Heart right ventricle (tissue), 16 donors: ENCODE data around the gene PIRT. TPM values are rescaled to one million over a fixed set of nuclear protein-coding genes. Genes with fewer than 3 reads are reported as not detected.

Experiments
- ATAC-seq, 8 donors: fragments of 200-7000 bp; cut with Tn5 transposase; one replicate each; pipeline ENCODE4 v1.9.1; 2020; ENCODE audit warnings: mild to moderate bottlenecking in 8 of 8, moderate library complexity in 8 of 8, moderate number of reproducible peaks in 1 of 8
- DNase-seq, 2 donors: peaks; one replicate each; pipeline ENCODE4 v3.0.0-alpha.2; 2020
- H3K27ac ChIP-seq, 10 donors: fragments of 200-600 bp; sonication (generic) in 2 of 10; one replicate each; pipeline versions ENCODE4 v1.5.0 to v1.8.0; 2020 to 2022; ENCODE audit warnings: mild to moderate bottlenecking in 3 of 10
- H3K27me3 ChIP-seq, 7 donors: fragments of 200-600 bp; one replicate each; pipeline ENCODE4 v1.8.0; 2021 to 2022; ENCODE audit warnings: mild to moderate bottlenecking in 2 of 7
- H3K36me3 ChIP-seq, 9 donors: fragments of 200-600 bp; sonication (generic) in 1 of 9; one replicate each; pipeline versions ENCODE4 v1.5.0 to v1.8.0; 2020 to 2022; ENCODE audit warnings: mild to moderate bottlenecking in 2 of 9
- H3K4me1 ChIP-seq, 9 donors: fragments of 200-600 bp; sonication (generic) in 1 of 9; one replicate each; pipeline versions ENCODE4 v1.5.0 to v1.8.0; 2020 to 2022; ENCODE audit warnings: mild to moderate bottlenecking in 4 of 9
- H3K4me3 ChIP-seq, 10 donors: fragments of 200-600 bp; sonication (generic) in 2 of 10; one replicate each; pipeline versions ENCODE4 v1.5.0 to v1.8.0; 2020 to 2022; ENCODE audit warnings: mild to moderate bottlenecking in 7 of 10, moderate library complexity in 2 of 10
- H3K9me3 ChIP-seq, 11 donors: fragments of 200-600 bp in 10 of 11; sonication (generic) in 2 of 11; one replicate each; pipeline versions ENCODE4 v1.5.0 to v1.8.0; 2013 to 2022; ENCODE audit warnings: mild to moderate bottlenecking in 2 of 11, control low read depth in 1 of 11, moderate library complexity in 1 of 11
- WGBS, 2 donors: extraction: QIAGEN DNeasy Blood & Tissue Kit; methylation state at CpG; one replicate each; pipeline ENCODE4 v1.1.7; 2013; ENCODE audit warnings: inconsistent platforms in 1 of 2; 5-methylcytosine and 5-hydroxymethylcytosine counted together
- intact Hi-C, 10 donors: fragments of 100-400 bp; cut with DNase I; formaldehyde crosslinking; loops; one replicate each; pipeline versions ENCODE4 v1.11.1 to v1.14.2; 2022
- polyA plus RNA-seq, 2 donors: library from polyadenylated mRNA; stranded (reverse); fragments of 200-250 nt; gene quantifications; one replicate each; pipeline ENCODE4 v1.2.3, GENCODE V29; 2013
- total RNA-seq, 10 donors: library from RNA; stranded (reverse); fragmentation: NEBNext Ultra II Directional in 3 of 10; extraction: Animal tissue kit (Norgen Biotek cat#: 25700) in 3 of 10; gene quantifications; one replicate each; pipeline versions ENCODE4 v1.2.1 to v1.2.4, GENCODE V29; 2021 to 2023
- TF ChIP-seq, protein P1 (sequence below), 9 donors: fragments of 200-600 bp; sonication (generic) in 2 of 9; IDR thresholded peaks; one replicate each; pipeline versions ENCODE4 v1.5.0 to v1.8.0; 2021 to 2022; ENCODE audit warnings: antibody characterized with exemption in 9 of 9, mild to moderate bottlenecking in 5 of 9, moderate library complexity in 1 of 9
- donor health status: Arrhythmogenic right ventricular cardiomyopathy.
- donor health status: ischemic (EF 13 %, LVEDD 7.1; RV severe dilation, severe dysfunction).
- donor health status: healthy with polysubstance abuse.
- donor health status: DM: no; HTN: yes; CAD: no.
- donor health status: DM: no; HTN: no; CAD: no.
- donor health status: ischemic (EF 25% LVEDD 6.9; RV normal size, moderate dysfunction).
- donor health status: ischemic (EF 25% LVEDD 5.7; RV mildly dilated, moderate dysfunction).
- donor health status: healthy.
- donor health status: DM: yes; HTN: yes; CAD: no.
- donor health status: Ischemic cardiomyopathy.
- donor health status: ischemic (EF 35%, LVEDD 5.7; RV mildly dilated, moderate dysfunction).
- donor health status: nonischemic (EF 11% LVEDD 7.7; RV severe dilation, severe dysfunction).
- donor health status: DM: yes; HTN: yes; CAD: no.
- donor health status: PGD.
- donor health status: ischemic (EF 29% LVEDD 5.4; RV normal size, mild dysfunction).
- donor health status: nonischemic (EF 23%, LVEDD 6.1; RV moderate dilation, normal function).

PIRT gene
- total and polyA plus RNA-seq, 12 donors, result not detected

DNA sequence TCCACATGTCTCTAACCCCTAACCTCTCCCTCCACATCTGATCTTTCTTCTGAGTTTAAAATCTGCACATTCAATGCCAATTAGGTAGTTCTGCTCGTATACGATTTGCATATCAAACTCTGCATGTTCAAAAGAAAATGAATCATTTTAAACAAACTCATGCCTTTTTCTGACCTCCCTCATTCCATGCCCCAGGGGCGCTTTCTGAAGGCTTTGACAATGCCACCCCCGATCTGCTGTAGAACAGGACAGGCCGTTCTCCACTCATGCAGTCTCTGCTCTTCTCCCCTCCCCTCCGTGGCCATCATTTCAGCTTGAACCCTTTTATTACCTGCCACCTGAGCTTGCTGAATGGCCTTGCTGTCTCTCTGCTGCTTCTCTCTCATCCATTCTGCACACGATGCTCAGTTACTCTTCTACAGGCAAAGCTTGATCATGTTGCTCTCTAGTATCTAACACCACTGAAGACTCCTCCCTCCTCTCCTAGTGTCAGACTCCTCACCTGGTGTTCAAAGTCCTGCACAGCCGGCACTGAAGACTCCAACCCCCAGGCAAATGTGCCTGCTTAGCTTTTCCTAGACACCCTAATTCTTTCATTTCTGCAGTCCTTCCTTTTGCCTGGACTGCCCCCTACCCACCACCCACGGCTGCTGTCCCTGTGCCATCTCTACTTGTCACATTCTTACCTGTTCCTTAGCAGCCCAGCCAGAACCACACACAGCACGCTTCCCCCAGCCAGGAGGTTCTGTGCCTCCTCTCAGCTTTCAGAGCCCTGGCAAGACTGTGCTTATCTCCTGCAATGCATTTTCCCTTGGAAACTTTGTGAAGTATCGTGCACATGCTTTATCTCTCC is 40.2 kb downstream of the PIRT start:
- Histone ChIP-seq H3K36me3 (no peaks in the 10 kb centered on the region), H3K4me1 (peaks cover 0 to 14% (median 9%) of the 10 kb centered on the region in 9 donors), H3K27ac (no peak overlapping the region), H3K27me3 (no peaks in the 10 kb centered on the region), H3K9me3 (no peaks in the 10 kb centered on the region), H3K4me3 (no peak overlapping the region)
- TF ChIP-seq, protein P1, sequence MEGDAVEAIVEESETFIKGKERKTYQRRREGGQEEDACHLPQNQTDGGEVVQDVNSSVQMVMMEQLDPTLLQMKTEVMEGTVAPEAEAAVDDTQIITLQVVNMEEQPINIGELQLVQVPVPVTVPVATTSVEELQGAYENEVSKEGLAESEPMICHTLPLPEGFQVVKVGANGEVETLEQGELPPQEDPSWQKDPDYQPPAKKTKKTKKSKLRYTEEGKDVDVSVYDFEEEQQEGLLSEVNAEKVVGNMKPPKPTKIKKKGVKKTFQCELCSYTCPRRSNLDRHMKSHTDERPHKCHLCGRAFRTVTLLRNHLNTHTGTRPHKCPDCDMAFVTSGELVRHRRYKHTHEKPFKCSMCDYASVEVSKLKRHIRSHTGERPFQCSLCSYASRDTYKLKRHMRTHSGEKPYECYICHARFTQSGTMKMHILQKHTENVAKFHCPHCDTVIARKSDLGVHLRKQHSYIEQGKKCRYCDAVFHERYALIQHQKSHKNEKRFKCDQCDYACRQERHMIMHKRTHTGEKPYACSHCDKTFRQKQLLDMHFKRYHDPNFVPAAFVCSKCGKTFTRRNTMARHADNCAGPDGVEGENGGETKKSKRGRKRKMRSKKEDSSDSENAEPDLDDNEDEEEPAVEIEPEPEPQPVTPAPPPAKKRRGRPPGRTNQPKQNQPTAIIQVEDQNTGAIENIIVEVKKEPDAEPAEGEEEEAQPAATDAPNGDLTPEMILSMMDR (IDR thresholded peaks at IDR 0.05), result no peak
- DNase-seq (no peak), ATAC-seq (peak in 1 of 8 donors; percentile 29)
- 63 to 64% methylated on average over 11 of the region's 11 CpGs for WGBS, 2 donors
- intact Hi-C loops, result no loop called here

GRCh38 chr17:10793816-10794215 is 44.1 kb downstream of the PIRT start:
- ATAC-seq (no peak), DNase-seq (no peak)
- H3K27ac ChIP-seq, result no peak overlapping the region
- TF ChIP-seq, protein P1 (IDR thresholded peaks at IDR 0.05), result no peak
- H3K4me3 ChIP-seq, result no peak overlapping the region
- 54 to 58% methylated on average over 4 of the region's 4 CpGs for WGBS, 2 donors
- intact Hi-C loops, result no loop called here
- no peaks in the 10 kb centered on the region for H3K9me3 ChIP-seq
- peaks cover 0 to 25% (median 10%) of the 10 kb centered on the region in 9 donors for H3K4me1 ChIP-seq
- H3K27me3 ChIP-seq, result no peaks in the 10 kb centered on the region
- H3K36me3 ChIP-seq, result no peaks in the 10 kb centered on the region

DNA sequence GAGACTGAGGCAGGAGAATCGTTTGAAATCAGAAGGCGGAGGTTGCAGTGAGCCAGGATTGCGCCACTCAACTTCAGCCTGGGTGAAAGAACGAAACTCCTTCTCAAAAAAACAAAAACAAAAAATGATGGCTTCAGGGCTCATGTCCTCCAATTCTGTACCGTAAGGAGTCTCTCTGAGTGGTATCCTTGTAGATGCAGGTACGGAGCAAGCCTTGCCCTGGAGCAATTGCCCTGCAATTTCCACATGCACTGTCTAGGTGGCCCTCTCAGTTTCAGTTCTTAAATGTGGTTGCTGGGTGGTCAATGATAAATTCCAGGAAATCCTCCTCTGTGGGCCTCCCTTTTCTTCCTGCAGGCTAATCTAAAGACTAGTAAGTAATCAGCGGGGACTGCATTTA is 44.6 kb downstream of the PIRT start:
- Histone ChIP-seq H3K9me3 (no peaks in the 10 kb centered on the region), H3K27me3 (no peaks in the 10 kb centered on the region), H3K36me3 (no peaks in the 10 kb centered on the region), H3K27ac (no peak overlapping the region), H3K4me3 (no peak overlapping the region), H3K4me1 (peaks cover 0 to 21% (median 8%) of the 10 kb centered on the region in 9 donors)
- intact Hi-C loops, result no loop called here
- no peak for ATAC-seq
- TF ChIP-seq, protein P1 (IDR thresholded peaks at IDR 0.05), result no peak
- DNase-seq, result no peak
- WGBS, 2 donors, result 91 to 96% methylated on average over 7 of the region's 7 CpGs

- H3K9me3 ChIP-seq, result no peaks in the 10 kb centered on the region
- ATAC-seq (peak in 2 of 8 donors; percentile 27 to 50), DNase-seq (no peak)
- 80 to 83% methylated on average over 8 of the region's 8 CpGs for WGBS, 2 donors
- peaks cover 0 to 13% (median 3%) of the 10 kb centered on the region in 9 donors for H3K4me1 ChIP-seq
- intact Hi-C loops, result no loop called here
- H3K27me3 ChIP-seq, result no peaks in the 10 kb centered on the region
- TF ChIP-seq, protein P1 (IDR thresholded peaks at IDR 0.05), result no peak
- no peaks in the 10 kb centered on the region for H3K36me3 ChIP-seq
- no peak overlapping the region for H3K4me3 ChIP-seq
- no peak overlapping the region for H3K27ac ChIP-seq
Measured at GRCh38 chr17:10792151-10792550, 45.7 kb downstream of the PIRT start.
